GM21447 (cell line): ENCODE measurements around the gene SSTR5.

Source experiments
- ATAC-seq: cut with Tn5 transposase; IDR thresholded peaks from one replicate; pipeline ENCODE4 v1.9.1; 2021; ENCODE audit not compliant: unreplicated experiment

The SSTR5 gene

GRCh38 chr16:1101133-1101532, 28.6 kb downstream of the SSTR5 start:
- no peak for ATAC-seq

- no peak for ATAC-seq
Observed at GRCh38 chr16:1101573-1102332, 29.2 kb downstream of the SSTR5 start.

GRCh38 chr16:1102333-1102700, 29.8 kb downstream of the SSTR5 start:
- ATAC-seq: no peak

- no peak for ATAC-seq
Observed at GRCh38 chr16:1102921-1103635, 30.5 kb downstream of the SSTR5 start.

- no peak for ATAC-seq
Observed at GRCh38 chr16:1103636-1103980, 31.1 kb downstream of the SSTR5 start.

- ATAC-seq: no peak
Observed at GRCh38 chr16:1105888-1106620, 33.5 kb downstream of the SSTR5 start.

GRCh38 chr16:1106659-1107058, 34.1 kb downstream of the SSTR5 start:
- no peak for ATAC-seq

GRCh38 chr16:1107141-1107540, 34.6 kb downstream of the SSTR5 start:
- no peak for ATAC-seq

GRCh38 chr16:1107731-1108130, 35.2 kb downstream of the SSTR5 start:
- ATAC-seq: no peak

- no peak for ATAC-seq
Observed at GRCh38 chr16:1108299-1109252, 36.0 kb downstream of the SSTR5 start.

GRCh38 chr16:1109648-1110047, 37.1 kb downstream of the SSTR5 start:
- no peak for ATAC-seq

GRCh38 chr16:1112506-1113184, 40.1 kb downstream of the SSTR5 start:
- ATAC-seq: no peak

- no peak for ATAC-seq
Observed at GRCh38 chr16:1113489-1113888, 40.9 kb downstream of the SSTR5 start.

- ATAC-seq: no peak
Observed at GRCh38 chr16:1113889-1114526, 41.5 kb downstream of the SSTR5 start.

- no peak for ATAC-seq
Observed at GRCh38 chr16:1116693-1117077, 44.1 kb downstream of the SSTR5 start.

GRCh38 chr16:1117176-1117900, 44.8 kb downstream of the SSTR5 start:
- ATAC-seq: no peak

GRCh38 chr16:1117926-1118325, 45.4 kb downstream of the SSTR5 start:
- ATAC-seq: no peak

GRCh38 chr16:1119129-1119528, 46.6 kb downstream of the SSTR5 start:
- ATAC-seq: no peak
